IgD-negative memory B cell (primary cell): Measurements from ENCODE around the gene PWP2. TPM values are rescaled to one million over a fixed set of nuclear protein-coding genes. Genes with fewer than 3 reads are reported as not detected.
"Not testable (repeated sequence)": the region's sequence is repeated elsewhere in the genome, so short reads cannot be mapped to it uniquely, and the experiment has no call there.

ENCODE experiments used
- H3K27ac Mint-ChIP-seq, 3 donors: one replicate each; pipeline ENCODE4 v1.8.0; 2020 to 2022; ENCODE audit warnings: mild to moderate bottlenecking in 3 of 3, mixed read lengths in 3 of 3, moderate library complexity in 1 of 3
- H3K27me3 Mint-ChIP-seq: one replicate; pipeline ENCODE4 v1.8.0; 2021; ENCODE audit warnings: mixed read lengths
- H3K36me3 Mint-ChIP-seq: one replicate; pipeline ENCODE4 v1.8.0; 2020; ENCODE audit warnings: mild to moderate bottlenecking, mixed read lengths
- H3K4me1 Mint-ChIP-seq, 3 donors: one replicate each; pipeline ENCODE4 v1.8.0; 2020 to 2022; ENCODE audit warnings: mixed read lengths in 3 of 3, mild to moderate bottlenecking in 1 of 3
- H3K4me3 Mint-ChIP-seq, 4 donors: one replicate each; pipeline ENCODE4 v1.8.0; 2020 to 2022; ENCODE audit warnings: mild to moderate bottlenecking in 4 of 4, mixed read lengths in 4 of 4, moderate library complexity in 3 of 4
- H3K9me3 Mint-ChIP-seq, 3 donors: one replicate each; pipeline ENCODE4 v1.8.0; 2020 to 2021; ENCODE audit warnings: mixed read lengths in 3 of 3, mild to moderate bottlenecking in 1 of 3
- polyA plus RNA-seq: library from polyadenylated mRNA; unstranded; fragments of 300-500 nt; fragmentation: Illumina TruSeq; gene quantifications from one replicate; pipeline ENCODE4 v1.2.3, GENCODE V29; 2021

PWP2 gene
- 12.2 TPM for polyA plus RNA-seq

DNA sequence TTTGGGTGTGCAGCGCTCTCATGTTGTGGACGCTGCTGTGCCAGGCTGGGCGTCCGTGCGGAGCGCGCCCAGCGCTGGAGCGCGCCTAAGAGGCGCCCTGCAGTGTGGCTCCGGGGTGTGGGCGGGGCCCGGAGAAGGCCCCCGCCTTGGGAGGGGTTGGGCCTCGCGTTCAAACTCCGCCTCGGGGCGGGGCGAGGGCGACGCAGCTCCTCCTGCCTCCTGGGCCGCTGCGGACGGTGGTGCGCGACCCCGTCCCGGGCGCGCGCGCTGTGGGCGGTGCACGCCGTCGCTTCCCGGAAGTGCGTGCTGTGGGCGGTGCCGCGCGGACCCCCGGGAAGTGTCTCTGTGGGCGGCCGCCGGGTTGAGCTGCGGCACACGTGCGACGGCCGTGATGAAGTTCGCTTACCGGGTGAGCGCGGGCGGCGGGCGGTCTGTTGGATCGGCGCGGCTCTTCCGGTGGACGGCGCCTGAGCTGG lies at the start of gene PWP2:
Gene PWP2 (plus strand): TSS at position 374 of the 476 bp plus-strand sequence. CDS start 18 bp downstream, at position 392.
- not testable (repeated sequence) for H3K4me1 Mint-ChIP-seq, H3K27ac Mint-ChIP-seq, H3K36me3 Mint-ChIP-seq, H3K27me3 Mint-ChIP-seq, H3K9me3 Mint-ChIP-seq
- peak within 1 kb of the TSS in 3 of 4 donors; percentile 37 to 66 (median 60) for H3K4me3 Mint-ChIP-seq

- Mint-ChIP-seq H3K27me3 (no peaks in the 10 kb centered on the region), H3K36me3 (peaks cover 5% of the 10 kb centered on the region), H3K27ac (peak overlapping the region in 2 of 3 donors; percentile 48 to 99), H3K4me3 (peak overlapping the region in 1 of 4 donors; percentile 63), H3K4me1 (peaks cover 0 to 5% (median 0%) of the 10 kb centered on the region in 3 donors), H3K9me3 (no peaks in the 10 kb centered on the region)
These were observed 49.1 kb upstream of the PWP2 start for GRCh38 chr21:44057960-44058651.

DNA sequence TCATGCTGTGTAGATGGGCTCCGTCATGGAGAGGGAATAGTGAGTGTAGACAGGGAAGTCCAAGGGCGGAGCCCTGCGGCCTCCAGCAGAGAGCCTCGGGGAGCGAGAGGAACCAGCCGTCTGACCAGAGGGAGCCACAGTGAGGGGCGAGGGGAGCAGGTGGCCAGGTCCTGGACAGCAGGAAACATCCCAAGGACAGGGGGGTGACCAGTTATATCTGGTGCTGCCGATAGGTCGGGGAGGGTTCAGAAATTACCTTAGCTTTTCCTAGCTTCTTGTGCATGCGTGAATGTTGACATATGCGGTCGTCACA lies 48.6 kb upstream of the PWP2 start:
- H3K27me3 Mint-ChIP-seq = no peaks in the 10 kb centered on the region
- H3K36me3 Mint-ChIP-seq = peaks cover 5% of the 10 kb centered on the region
- H3K4me3 Mint-ChIP-seq = no peak overlapping the region
- peaks cover 0 to 5% (median 0%) of the 10 kb centered on the region in 3 donors for H3K4me1 Mint-ChIP-seq
- H3K9me3 Mint-ChIP-seq = no peaks in the 10 kb centered on the region
- H3K27ac Mint-ChIP-seq = peak overlapping the region in 2 of 3 donors; percentile 48 to 64

GRCh38 chr21:44058981-44059380 lies 48.2 kb upstream of the PWP2 start:
- Mint-ChIP-seq H3K27ac (peak overlapping the region in 2 of 3 donors; percentile 48 to 64), H3K4me3 (no peak overlapping the region), H3K4me1 (peaks cover 0 to 3% (median 0%) of the 10 kb centered on the region in 3 donors), H3K9me3 (no peaks in the 10 kb centered on the region), H3K27me3 (no peaks in the 10 kb centered on the region), H3K36me3 (peaks cover 5% of the 10 kb centered on the region)

GRCh38 chr21:44059710-44060109 lies 47.5 kb upstream of the PWP2 start:
- H3K27me3 Mint-ChIP-seq = no peaks in the 10 kb centered on the region
- no peaks in the 10 kb centered on the region for H3K9me3 Mint-ChIP-seq
- peaks cover 5% of the 10 kb centered on the region for H3K36me3 Mint-ChIP-seq
- H3K4me3 Mint-ChIP-seq = no peak overlapping the region
- peaks cover 0 to 5% (median 3%) of the 10 kb centered on the region in 3 donors for H3K4me1 Mint-ChIP-seq
- no peak overlapping the region for H3K27ac Mint-ChIP-seq

- no peak overlapping the region for H3K4me3 Mint-ChIP-seq
- H3K27ac Mint-ChIP-seq = peak overlapping the region in 1 of 3 donors; percentile 47
- H3K9me3 Mint-ChIP-seq = no peaks in the 10 kb centered on the region
- H3K4me1 Mint-ChIP-seq = peaks cover 0 to 18% (median 13%) of the 10 kb centered on the region in 3 donors
- peaks cover 5% of the 10 kb centered on the region for H3K36me3 Mint-ChIP-seq
- no peaks in the 10 kb centered on the region for H3K27me3 Mint-ChIP-seq
These were observed 44.8 kb upstream of the PWP2 start for GRCh38 chr21:44062380-44062779.

- peaks cover 0 to 18% (median 13%) of the 10 kb centered on the region in 3 donors for H3K4me1 Mint-ChIP-seq
- no peak overlapping the region for H3K4me3 Mint-ChIP-seq
- peaks cover 5% of the 10 kb centered on the region for H3K36me3 Mint-ChIP-seq
- no peaks in the 10 kb centered on the region for H3K9me3 Mint-ChIP-seq
- H3K27me3 Mint-ChIP-seq = no peaks in the 10 kb centered on the region
- peak overlapping the region; percentile 47 to 94 (median 79) for H3K27ac Mint-ChIP-seq
These were observed 43.9 kb upstream of the PWP2 start for GRCh38 chr21:44063151-44063912.

DNA sequence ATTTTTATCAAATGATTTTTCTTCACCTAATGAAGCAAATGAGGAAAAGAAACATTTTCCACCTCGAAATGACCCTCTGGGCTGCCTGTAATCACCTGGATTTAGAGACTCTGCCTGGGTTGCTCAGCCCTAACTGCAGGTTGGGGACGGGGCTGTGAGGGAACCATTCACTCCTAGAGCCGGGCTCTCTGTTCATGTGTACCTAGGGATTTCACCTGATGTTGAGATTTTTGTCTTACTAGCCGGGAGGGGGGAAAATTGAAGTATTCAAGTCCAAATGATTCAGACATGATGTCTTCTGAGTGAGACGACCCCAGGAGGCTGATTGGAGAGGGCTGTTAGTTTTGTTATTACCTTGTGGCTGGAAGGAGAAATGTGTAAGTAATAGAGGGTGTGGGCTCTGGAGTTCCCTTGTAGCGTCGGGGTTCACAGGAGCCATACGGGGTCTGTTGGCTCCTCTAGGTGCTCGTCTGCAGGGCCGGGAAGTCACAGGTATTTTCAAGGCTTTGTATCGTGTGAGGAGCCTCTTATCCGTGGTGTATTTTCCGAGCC lies 42.3 kb upstream of the PWP2 start:
- peaks cover 3% of the 10 kb centered on the region for H3K36me3 Mint-ChIP-seq
- no peaks in the 10 kb centered on the region for H3K27me3 Mint-ChIP-seq
- peak overlapping the region in 3 of 4 donors; percentile 2 to 56 (median 44) for H3K4me3 Mint-ChIP-seq
- H3K4me1 Mint-ChIP-seq = peaks cover 0 to 16% (median 16%) of the 10 kb centered on the region in 3 donors
- H3K9me3 Mint-ChIP-seq = no peaks in the 10 kb centered on the region
- peak overlapping the region; percentile 79 to 94 (median 90) for H3K27ac Mint-ChIP-seq

- Mint-ChIP-seq H3K9me3 (no peaks in the 10 kb centered on the region), H3K36me3 (peaks cover 3% of the 10 kb centered on the region), H3K4me1 (peaks cover 0 to 16% (median 16%) of the 10 kb centered on the region in 3 donors), H3K27me3 (no peaks in the 10 kb centered on the region), H3K27ac (peak overlapping the region; percentile 79 to 94 (median 90)), H3K4me3 (peak overlapping the region in 2 of 4 donors; percentile 2 to 44)
These were observed 41.8 kb upstream of the PWP2 start for GRCh38 chr21:44065428-44065827.

DNA sequence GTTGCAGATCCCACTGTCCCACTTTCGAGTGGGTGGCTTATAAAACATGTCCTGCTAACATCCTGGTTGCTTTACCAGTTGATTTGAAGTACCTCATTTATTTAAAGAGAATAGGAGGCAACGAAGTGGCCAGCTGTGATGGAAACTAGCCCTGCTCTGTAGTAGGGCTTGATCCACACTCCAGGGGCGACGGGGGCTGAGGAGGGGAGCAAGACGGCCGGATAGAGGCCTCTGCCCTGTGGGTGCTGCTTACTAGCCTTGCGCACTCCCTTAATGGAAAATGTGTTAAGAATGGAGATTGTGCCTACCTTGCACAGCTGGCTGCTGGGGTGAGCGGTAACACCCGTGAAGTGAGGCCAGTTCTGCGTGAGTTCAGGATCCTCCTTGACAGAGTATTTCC lies 41.1 kb upstream of the PWP2 start:
- Mint-ChIP-seq H3K27me3 (no peaks in the 10 kb centered on the region), H3K36me3 (peaks cover 3% of the 10 kb centered on the region), H3K27ac (peak overlapping the region; percentile 79 to 94 (median 90)), H3K9me3 (no peaks in the 10 kb centered on the region), H3K4me1 (peaks cover 0 to 16% (median 16%) of the 10 kb centered on the region in 3 donors), H3K4me3 (no peak overlapping the region)

- Mint-ChIP-seq H3K4me1 (peaks cover 0 to 16% (median 16%) of the 10 kb centered on the region in 3 donors), H3K27me3 (no peaks in the 10 kb centered on the region), H3K9me3 (no peaks in the 10 kb centered on the region), H3K36me3 (peaks cover 3% of the 10 kb centered on the region), H3K27ac (peak overlapping the region; percentile 12 to 59 (median 47)), H3K4me3 (no peak overlapping the region)
These were observed 40.0 kb upstream of the PWP2 start for GRCh38 chr21:44067011-44067839.

GRCh38 chr21:44070391-44070790 lies 36.8 kb upstream of the PWP2 start:
- H3K4me3 Mint-ChIP-seq = no peak overlapping the region
- no peaks in the 10 kb centered on the region for H3K27me3 Mint-ChIP-seq
- peak overlapping the region in 2 of 3 donors; percentile 6 to 53 for H3K27ac Mint-ChIP-seq
- H3K4me1 Mint-ChIP-seq = peaks cover 0 to 8% (median 7%) of the 10 kb centered on the region in 3 donors
- no peaks in the 10 kb centered on the region for H3K9me3 Mint-ChIP-seq
- H3K36me3 Mint-ChIP-seq = peaks cover 2% of the 10 kb centered on the region

GRCh38 chr21:44071359-44072104 lies 35.7 kb upstream of the PWP2 start:
- Mint-ChIP-seq H3K27me3 (no peaks in the 10 kb centered on the region), H3K4me1 (peaks cover 0 to 3% (median 2%) of the 10 kb centered on the region in 3 donors), H3K4me3 (no peak overlapping the region), H3K9me3 (no peaks in the 10 kb centered on the region), H3K27ac (peak overlapping the region; percentile 6 to 59 (median 59)), H3K36me3 (peaks cover 2% of the 10 kb centered on the region)

DNA sequence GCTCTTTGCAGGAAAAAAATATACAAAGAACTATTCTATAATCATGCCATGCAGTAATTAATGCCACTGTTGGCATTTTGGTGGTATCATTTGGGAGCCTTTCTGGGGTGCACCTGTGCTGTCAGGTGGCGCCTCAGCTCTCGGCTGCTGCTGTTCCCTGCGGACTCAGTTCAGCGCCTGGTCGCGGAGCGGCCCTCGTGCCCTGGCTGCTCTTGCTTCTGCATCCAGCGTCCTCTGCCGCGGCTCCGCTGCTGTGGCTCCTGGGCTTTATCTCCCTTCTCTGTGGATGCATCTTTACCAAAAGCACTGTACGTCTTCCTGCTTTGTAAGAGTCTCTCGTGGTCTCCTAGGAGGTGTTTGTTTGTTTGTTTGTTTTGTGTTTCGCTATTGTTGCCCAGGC lies 35.1 kb upstream of the PWP2 start:
- H3K9me3 Mint-ChIP-seq = no peaks in the 10 kb centered on the region
- H3K4me1 Mint-ChIP-seq = peaks cover 0 to 2% (median 1%) of the 10 kb centered on the region in 3 donors
- peak overlapping the region in 1 of 3 donors; percentile 59 for H3K27ac Mint-ChIP-seq
- H3K36me3 Mint-ChIP-seq = peaks cover 2% of the 10 kb centered on the region
- no peak overlapping the region for H3K4me3 Mint-ChIP-seq
- no peaks in the 10 kb centered on the region for H3K27me3 Mint-ChIP-seq
